ENCODE results near the gene SZT2. TPM values are rescaled to one million over a fixed set of nuclear protein-coding genes. Genes with fewer than 3 reads are reported as not detected.
A peak's percentile ranks its signal among the peaks of the same experiment; 100 is the strongest.

The SZT2 gene
- total and polyA plus RNA-seq, 10 of the 15 experiments (the other 5 are each of a cell fraction or from before 2014, with no cell fraction given), result 1.4 to 38.3 (median 12.7) TPM

- TF ChIP-seq REST (IDR thresholded peaks at IDR 0.05; ENCODE audit: low read depth, low read length) (no peak), PAX8 (IDR thresholded peaks at IDR 0.05) (no peak), FOS (IDR thresholded peaks at IDR 0.05; ENCODE audit: borderline replicate concordance, extremely low read depth, insufficient read length) (no peak), E4F1 (IDR thresholded peaks at IDR 0.05; ENCODE audit: borderline replicate concordance, partially characterized antibody) (peak; percentile 82), NFYA (IDR thresholded peaks at IDR 0.05; ENCODE audit: borderline replicate concordance, low read depth, low read length) (no peak), ZBTB40 (IDR thresholded peaks at IDR 0.05; ENCODE audit: borderline replicate concordance) (peak; percentile 96), MXI1 (IDR thresholded peaks at IDR 0.05; ENCODE audit: low read depth, low read length) (peak; percentile 78; the same call in 1 of the 2 replicates), SRF (IDR thresholded peaks at IDR 0.05; ENCODE audit: low read depth in 2 of 2, low read length in 2 of 2) (no peak), FOXM1 (IDR thresholded peaks at IDR 0.05; ENCODE audit: low read depth, low read length) (no peak), NFXL1 (IDR thresholded peaks at IDR 0.05; ENCODE audit: borderline replicate concordance) (no peak)
Measured at GRCh38 chr1:43389326-43390313, at the start of gene SZT2, which contains the start of gene MED8 (continued).

Measured in GM12878 (cell line).